OCI-LY7 (cell line): ENCODE data around the gene SLC16A12.

Source experiments
- EZH2phosphoT487 ChIP-seq: fragments of 200-600 bp; sonication (generic); IDR thresholded peaks from 2 replicates; pipeline ENCODE4 v1.6.1; 2018; ENCODE audit warnings: low read depth, borderline replicate concordance, mild to moderate bottlenecking, mixed run types, antibody characterized with exemption, low read length, moderate library complexity, mixed read lengths
- TF ChIP-seq, protein P1 (sequence below): fragments of 200-600 bp; sonication (generic); conservative IDR thresholded peaks from 2 replicates; pipeline ENCODE4 v1.5.1; 2014; ENCODE audit warnings: mild to moderate bottlenecking, antibody characterized with exemption, low read length, moderate library complexity, mixed read lengths

DNA sequence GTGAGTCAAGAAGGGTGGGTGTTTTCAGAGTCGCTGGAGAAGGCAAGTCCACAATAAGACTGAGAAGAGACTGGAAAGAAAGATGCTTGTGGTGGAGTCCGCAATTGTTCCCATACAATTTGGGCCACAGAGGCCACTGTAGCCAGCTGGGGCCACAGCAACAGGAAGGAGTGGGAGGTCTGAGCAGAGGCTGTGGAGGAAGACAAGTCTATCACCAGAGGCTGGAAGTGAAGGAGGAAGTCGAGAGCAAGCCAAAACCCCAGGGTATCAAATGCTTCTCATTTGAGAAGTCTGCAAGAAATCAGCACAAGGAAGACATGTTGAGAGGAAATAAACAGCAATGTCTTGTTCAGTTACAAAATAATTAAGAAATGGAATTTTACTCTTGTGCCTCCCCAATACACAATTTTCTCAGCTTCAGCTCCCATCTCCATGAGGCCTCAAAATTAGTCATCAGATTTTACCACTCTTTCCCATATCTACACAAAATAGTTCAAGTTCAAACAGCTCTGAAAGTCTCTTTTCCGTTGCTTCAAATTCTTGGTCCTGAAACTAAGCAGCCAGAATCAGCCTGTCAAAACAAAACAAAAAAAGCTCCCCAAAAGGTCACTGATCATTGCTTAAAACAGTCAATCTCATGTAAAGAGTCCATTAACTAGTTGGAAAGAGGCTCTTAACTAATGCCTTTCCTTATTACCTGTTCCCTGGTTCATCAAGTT is 31.6 kb downstream of the SLC16A12 start:
- TF ChIP-seq, protein P1, sequence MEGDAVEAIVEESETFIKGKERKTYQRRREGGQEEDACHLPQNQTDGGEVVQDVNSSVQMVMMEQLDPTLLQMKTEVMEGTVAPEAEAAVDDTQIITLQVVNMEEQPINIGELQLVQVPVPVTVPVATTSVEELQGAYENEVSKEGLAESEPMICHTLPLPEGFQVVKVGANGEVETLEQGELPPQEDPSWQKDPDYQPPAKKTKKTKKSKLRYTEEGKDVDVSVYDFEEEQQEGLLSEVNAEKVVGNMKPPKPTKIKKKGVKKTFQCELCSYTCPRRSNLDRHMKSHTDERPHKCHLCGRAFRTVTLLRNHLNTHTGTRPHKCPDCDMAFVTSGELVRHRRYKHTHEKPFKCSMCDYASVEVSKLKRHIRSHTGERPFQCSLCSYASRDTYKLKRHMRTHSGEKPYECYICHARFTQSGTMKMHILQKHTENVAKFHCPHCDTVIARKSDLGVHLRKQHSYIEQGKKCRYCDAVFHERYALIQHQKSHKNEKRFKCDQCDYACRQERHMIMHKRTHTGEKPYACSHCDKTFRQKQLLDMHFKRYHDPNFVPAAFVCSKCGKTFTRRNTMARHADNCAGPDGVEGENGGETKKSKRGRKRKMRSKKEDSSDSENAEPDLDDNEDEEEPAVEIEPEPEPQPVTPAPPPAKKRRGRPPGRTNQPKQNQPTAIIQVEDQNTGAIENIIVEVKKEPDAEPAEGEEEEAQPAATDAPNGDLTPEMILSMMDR, result no peak
- no peak for TF ChIP-seq EZH2phosphoT487
